HepG2 (cell line): ENCODE data around the gene NUP85. TPM values are rescaled to one million over a fixed set of nuclear protein-coding genes. Genes with fewer than 3 reads are reported as not detected.

ENCODE experiments used
- CENPT ChIP-seq: sonication (generic); formaldehyde crosslinking; IDR thresholded peaks from 2 replicates; pipeline ENCODE4 v1.8.0; 2022; ENCODE audit warnings: low read depth, mild to moderate bottlenecking, moderate library complexity, missing genetic modification reagents
- MEIS1 ChIP-seq: sonication (generic); formaldehyde crosslinking; IDR thresholded peaks from 2 replicates; pipeline ENCODE4 v1.9.0; 2021; ENCODE audit warnings: mild to moderate bottlenecking, missing genetic modification reagents, moderate library complexity, borderline replicate concordance
- PITX1 ChIP-seq: sonication (generic); formaldehyde crosslinking; IDR thresholded peaks from 2 replicates; pipeline ENCODE4 v1.5.1; 2020; ENCODE audit warnings: mild to moderate bottlenecking, missing genetic modification reagents
- SRSF1 ChIP-seq: fragments of 200-400 bp; formaldehyde crosslinking; optimal IDR thresholded peaks from 2 replicates; pipeline ENCODE3; 2017; ENCODE audit warnings: mild to moderate bottlenecking, low read depth, low read length, moderate library complexity
- SYNCRIP ChIP-seq: fragments of 200-400 bp; formaldehyde crosslinking; IDR thresholded peaks from 2 replicates; pipeline ENCODE4 v1.6.1; 2018; ENCODE audit warnings: mild to moderate bottlenecking, low read depth, low read length; ENCODE audit not compliant: insufficient read depth
- TBL1XR1 ChIP-seq: fragments of 150-350 bp; IDR thresholded peaks from 2 replicates; pipeline ENCODE4 v1.6.1; 2014; ENCODE audit warnings: borderline replicate concordance, low read length; ENCODE audit not compliant: partially characterized antibody
- ZEB1 ChIP-seq: IDR thresholded peaks from 2 replicates; pipeline ENCODE4 v1.6.1; 2012; ENCODE audit warnings: mild to moderate bottlenecking, low read depth, inconsistent platforms; ENCODE audit not compliant: insufficient replicate concordance
- ZNF331 ChIP-seq: sonication (generic); formaldehyde crosslinking; IDR thresholded peaks from 2 replicates; pipeline ENCODE4 v1.4.0; 2020; ENCODE audit warnings: missing genetic modification reagents
- ZNF513 ChIP-seq: sonication (generic); formaldehyde crosslinking; conservative IDR thresholded peaks from 2 replicates; pipeline ENCODE4 v1.5.0; 2020; ENCODE audit warnings: missing genetic modification reagents
- ZNF646 ChIP-seq: sonication (generic); formaldehyde crosslinking; IDR thresholded peaks from 2 replicates; pipeline ENCODE4 v1.9.0; 2021; ENCODE audit warnings: mild to moderate bottlenecking, missing genetic modification reagents
- ZNF775 ChIP-seq: sonication (generic); formaldehyde crosslinking; IDR thresholded peaks from 2 replicates; pipeline ENCODE4 v1.4.0; 2020; ENCODE audit warnings: missing genetic modification reagents, mild to moderate bottlenecking, moderate library complexity, borderline replicate concordance
- polyA plus RNA-seq, 8 experiments: library from polyadenylated mRNA; depleted of rRNA in 3 of 8; stranded (reverse) in 7 of 8; unstranded in 1 of 8; fragments of >200 nt; fragmentation: Illumina TruSeq in 4 of 8; extraction: Trizol in 4 of 8; gene quantifications; 2 replicates each; pipeline versions ENCODE4 v1.2.1 to v1.2.3, GENCODE V29; 2011 to 2016; ENCODE audit warnings: low read depth in 4 of 8, missing spikeins in 1 of 8, mixed read lengths in 1 of 8; ENCODE audit not compliant: insufficient read depth in 1 of 8
- total RNA-seq, 5 experiments: library from RNA; depleted of rRNA; stranded (reverse); fragments of >200 nt; fragmentation: Illumina TruSeq; extraction: Trizol; gene quantifications; 2 replicates each; pipeline ENCODE4 v1.2.3, GENCODE V29; 2016; ENCODE audit warnings: low read depth in 1 of 5
- TF ChIP-seq, protein P1 (sequence below): sonication (generic); formaldehyde crosslinking; IDR thresholded peaks from 2 replicates; pipeline ENCODE4 v1.9.0; 2022; ENCODE audit warnings: missing genetic modification reagents, mild to moderate bottlenecking, borderline replicate concordance
- TF ChIP-seq, protein P2 (sequence below): sonication (generic); formaldehyde crosslinking; IDR thresholded peaks from 2 replicates; pipeline ENCODE4 v1.4.0; 2020; ENCODE audit warnings: missing genetic modification reagents, mild to moderate bottlenecking, borderline replicate concordance
- TF ChIP-seq, protein P3 (sequence below): sonication (generic); formaldehyde crosslinking; IDR thresholded peaks from 2 replicates; pipeline ENCODE4 v1.9.0; 2021; ENCODE audit warnings: missing genetic modification reagents, borderline replicate concordance

The NUP85 gene
- total and polyA plus RNA-seq, 2 of the 13 experiments (the other 11 are each of a cell fraction or from before 2014, with no cell fraction given), result 89.1 to 124 TPM

DNA sequence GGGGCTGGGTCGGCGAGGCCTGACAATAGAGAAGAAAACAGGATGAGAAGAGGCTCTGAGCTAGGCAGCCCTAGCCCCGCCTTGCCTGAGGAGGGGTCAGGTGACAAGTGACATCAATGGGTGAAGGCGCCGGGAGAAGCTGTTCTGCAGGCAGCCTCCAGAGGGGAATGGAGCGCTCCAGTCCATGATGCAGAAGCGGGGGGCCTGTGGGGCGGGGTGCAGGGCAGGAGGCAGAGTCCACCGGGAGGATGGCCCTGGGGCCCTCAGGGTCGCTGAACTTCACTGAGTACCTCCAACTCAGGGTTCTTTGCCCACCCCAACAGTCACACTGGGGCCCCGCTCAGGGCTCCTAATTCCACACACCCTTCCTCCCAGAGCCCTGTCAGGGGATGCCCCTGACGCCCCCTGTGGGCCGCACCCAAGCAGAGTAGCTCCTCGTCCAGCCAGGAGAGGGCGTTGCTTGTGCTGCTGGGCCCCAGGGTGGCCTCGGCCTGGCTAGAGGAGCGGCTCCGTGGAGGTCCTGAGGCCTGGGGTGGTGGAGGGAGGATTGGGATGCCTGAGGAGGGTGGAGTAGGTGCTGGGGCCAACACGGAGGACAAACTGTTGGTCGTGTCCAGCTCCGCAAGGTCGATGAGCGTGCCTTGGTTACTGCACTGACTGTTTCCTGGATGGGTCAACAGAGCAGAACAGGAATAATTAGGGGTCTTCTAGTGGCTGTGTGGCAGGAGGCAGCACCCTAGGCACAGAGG is 35.1 kb downstream of the NUP85 start (continued):
- TF ChIP-seq, protein P1, sequence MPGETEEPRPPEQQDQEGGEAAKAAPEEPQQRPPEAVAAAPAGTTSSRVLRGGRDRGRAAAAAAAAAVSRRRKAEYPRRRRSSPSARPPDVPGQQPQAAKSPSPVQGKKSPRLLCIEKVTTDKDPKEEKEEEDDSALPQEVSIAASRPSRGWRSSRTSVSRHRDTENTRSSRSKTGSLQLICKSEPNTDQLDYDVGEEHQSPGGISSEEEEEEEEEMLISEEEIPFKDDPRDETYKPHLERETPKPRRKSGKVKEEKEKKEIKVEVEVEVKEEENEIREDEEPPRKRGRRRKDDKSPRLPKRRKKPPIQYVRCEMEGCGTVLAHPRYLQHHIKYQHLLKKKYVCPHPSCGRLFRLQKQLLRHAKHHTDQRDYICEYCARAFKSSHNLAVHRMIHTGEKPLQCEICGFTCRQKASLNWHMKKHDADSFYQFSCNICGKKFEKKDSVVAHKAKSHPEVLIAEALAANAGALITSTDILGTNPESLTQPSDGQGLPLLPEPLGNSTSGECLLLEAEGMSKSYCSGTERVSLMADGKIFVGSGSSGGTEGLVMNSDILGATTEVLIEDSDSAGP (CRISPR knock-in tag), result peak; percentile 45; the same call in 1 of the 2 replicates
- TF ChIP-seq ZNF513 (CRISPR knock-in tag) (no peak), CENPT (CRISPR knock-in tag) (0 out of 2 replicates have a peak, but pooled peaks have one; percentile 33), SRSF1 (no peak), TBL1XR1 (no peak), ZNF775 (CRISPR knock-in tag) (no peak), ZNF331 (CRISPR knock-in tag) (no peak), ZNF646 (CRISPR knock-in tag) (no peak), SYNCRIP (no peak), PITX1 (no peak), MEIS1 (CRISPR knock-in tag) (0 out of 2 replicates have a peak, but pooled peaks have one; percentile 60), ZEB1 (no peak)
- TF ChIP-seq, protein P2, sequence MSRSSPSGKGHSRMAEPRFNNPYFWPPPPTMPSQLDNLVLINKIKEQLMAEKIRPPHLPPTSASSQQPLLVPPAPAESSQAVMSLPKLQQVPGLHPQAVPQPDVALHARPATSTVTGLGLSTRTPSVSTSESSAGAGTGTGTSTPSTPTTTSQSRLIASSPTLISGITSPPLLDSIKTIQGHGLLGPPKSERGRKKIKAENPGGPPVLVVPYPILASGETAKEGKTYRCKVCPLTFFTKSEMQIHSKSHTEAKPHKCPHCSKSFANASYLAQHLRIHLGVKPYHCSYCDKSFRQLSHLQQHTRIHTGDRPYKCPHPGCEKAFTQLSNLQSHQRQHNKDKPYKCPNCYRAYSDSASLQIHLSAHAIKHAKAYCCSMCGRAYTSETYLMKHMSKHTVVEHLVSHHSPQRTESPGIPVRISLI (CRISPR knock-in tag), result no peak
- TF ChIP-seq, protein P3, sequence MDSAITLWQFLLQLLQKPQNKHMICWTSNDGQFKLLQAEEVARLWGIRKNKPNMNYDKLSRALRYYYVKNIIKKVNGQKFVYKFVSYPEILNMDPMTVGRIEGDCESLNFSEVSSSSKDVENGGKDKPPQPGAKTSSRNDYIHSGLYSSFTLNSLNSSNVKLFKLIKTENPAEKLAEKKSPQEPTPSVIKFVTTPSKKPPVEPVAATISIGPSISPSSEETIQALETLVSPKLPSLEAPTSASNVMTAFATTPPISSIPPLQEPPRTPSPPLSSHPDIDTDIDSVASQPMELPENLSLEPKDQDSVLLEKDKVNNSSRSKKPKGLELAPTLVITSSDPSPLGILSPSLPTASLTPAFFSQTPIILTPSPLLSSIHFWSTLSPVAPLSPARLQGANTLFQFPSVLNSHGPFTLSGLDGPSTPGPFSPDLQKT (CRISPR knock-in tag), result no peak
